Prostate gland (tissue), 2 donors: ENCODE data around the gene RC3H2.

ENCODE experiments used
- POLR2A ChIP-seq: fragments of 450-650 bp; IDR thresholded peaks from one replicate; pipeline ENCODE4 v1.6.1; 2016; ENCODE audit warnings: antibody characterized with exemption, mild to moderate bottlenecking
- TF ChIP-seq, protein P1 (sequence below), 4 experiments: fragments of 200-600 bp in 2 of 4; fragments of 450-650 bp in 2 of 4; sonication (generic) in 2 of 4; IDR thresholded peaks; 1 replicate in 3 of 4; 2 replicates in 1 of 4; pipeline ENCODE4 v1.5.1; 2016 to 2019; ENCODE audit warnings: antibody characterized with exemption in 4 of 4, mild to moderate bottlenecking in 2 of 4, moderate library complexity in 2 of 4

- TF ChIP-seq POLR2A, result no peak
- TF ChIP-seq, protein P1, sequence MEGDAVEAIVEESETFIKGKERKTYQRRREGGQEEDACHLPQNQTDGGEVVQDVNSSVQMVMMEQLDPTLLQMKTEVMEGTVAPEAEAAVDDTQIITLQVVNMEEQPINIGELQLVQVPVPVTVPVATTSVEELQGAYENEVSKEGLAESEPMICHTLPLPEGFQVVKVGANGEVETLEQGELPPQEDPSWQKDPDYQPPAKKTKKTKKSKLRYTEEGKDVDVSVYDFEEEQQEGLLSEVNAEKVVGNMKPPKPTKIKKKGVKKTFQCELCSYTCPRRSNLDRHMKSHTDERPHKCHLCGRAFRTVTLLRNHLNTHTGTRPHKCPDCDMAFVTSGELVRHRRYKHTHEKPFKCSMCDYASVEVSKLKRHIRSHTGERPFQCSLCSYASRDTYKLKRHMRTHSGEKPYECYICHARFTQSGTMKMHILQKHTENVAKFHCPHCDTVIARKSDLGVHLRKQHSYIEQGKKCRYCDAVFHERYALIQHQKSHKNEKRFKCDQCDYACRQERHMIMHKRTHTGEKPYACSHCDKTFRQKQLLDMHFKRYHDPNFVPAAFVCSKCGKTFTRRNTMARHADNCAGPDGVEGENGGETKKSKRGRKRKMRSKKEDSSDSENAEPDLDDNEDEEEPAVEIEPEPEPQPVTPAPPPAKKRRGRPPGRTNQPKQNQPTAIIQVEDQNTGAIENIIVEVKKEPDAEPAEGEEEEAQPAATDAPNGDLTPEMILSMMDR (IDR thresholded peaks at IDR 0.05), result no peak
Observed at GRCh38 chr9:122904466-122904822, 715 bp downstream of the RC3H2 start.
